ENCODE measurements around the gene PIGC.
A peak's percentile ranks its signal among the peaks of the same experiment; 100 is the strongest.

The PIGC gene

GRCh38 chr1:172477741-172478140 lies 33.9 kb upstream of the PIGC start:
- DNase-seq (ENCODE audit: low spot score), result no peak
- H3K27ac ChIP-seq, result no peak overlapping the region
- ChIA-PET CTCF (no interaction called here), POLR2A (ENCODE audit: low non-redundant PET) (no interaction called here)
- no peak for TF ChIP-seq CTCF (conservative IDR thresholded peaks at IDR 0.05; ENCODE audit: low read depth)

- no peak for DNase-seq (ENCODE audit: low spot score)
- CTCF ChIA-PET, result no interaction called here
- POLR2A ChIA-PET (ENCODE audit: low non-redundant PET), result no interaction called here
- no peak for TF ChIP-seq CTCF (conservative IDR thresholded peaks at IDR 0.05; ENCODE audit: low read depth)
- H3K27ac ChIP-seq, result no peak overlapping the region
These were observed 33.3 kb upstream of the PIGC start for GRCh38 chr1:172477216-172477615.

GRCh38 chr1:172476218-172476811 lies 32.4 kb upstream of the PIGC start:
- H3K27ac ChIP-seq, result no peak overlapping the region

GRCh38 chr1:172473842-172474241 lies 30.0 kb upstream of the PIGC start:
- TF ChIP-seq CTCF (conservative IDR thresholded peaks at IDR 0.05; ENCODE audit: low read depth), result no peak
- POLR2A ChIA-PET (ENCODE audit: low non-redundant PET), result no interaction called here

More at GRCh38 chr1:172476218-172476811, 32.4 kb upstream of the PIGC start:
- CTCF ChIA-PET, result no interaction called here
- DNase-seq (ENCODE audit: low spot score), result peak; percentile 78
- POLR2A ChIA-PET (ENCODE audit: low non-redundant PET), result no interaction called here
- no peak for TF ChIP-seq CTCF (conservative IDR thresholded peaks at IDR 0.05; ENCODE audit: low read depth)

DNA sequence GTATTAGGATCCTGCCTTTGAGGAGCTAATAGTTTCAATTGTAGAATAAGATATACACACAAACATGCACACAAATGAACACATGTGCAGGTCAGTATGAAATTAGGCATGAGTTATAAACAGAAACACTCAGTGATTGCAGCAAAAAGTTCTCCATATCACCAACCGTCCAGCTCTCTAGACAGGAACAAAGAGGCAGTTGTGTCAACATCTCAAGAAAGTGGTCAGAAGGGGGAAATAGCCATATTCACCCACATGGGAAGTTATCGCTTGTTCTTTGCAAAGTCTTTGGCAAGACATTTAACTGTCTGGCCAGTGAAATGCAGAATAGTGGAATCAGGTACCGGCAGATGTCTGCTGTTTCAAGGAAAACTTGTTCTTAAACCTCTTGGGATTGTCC lies 29.4 kb upstream of the PIGC start:
- CTCF ChIA-PET, result interaction anchor here (0.7 kb wide), 3 partner anchors 8 to 1069 kb away, joined by 3 to 5 read pairs (median 3); no protein-coding TSS in a partner anchor
- no peak for TF ChIP-seq CTCF (conservative IDR thresholded peaks at IDR 0.05; ENCODE audit: low read depth)
- no peak overlapping the region for H3K27ac ChIP-seq
- no peak for DNase-seq (ENCODE audit: low spot score)
- POLR2A ChIA-PET (ENCODE audit: low non-redundant PET), result no interaction called here

More at GRCh38 chr1:172473842-172474241, 30.0 kb upstream of the PIGC start:
- CTCF ChIA-PET, result interaction anchor here (0.7 kb wide), 1 partner anchor 1069 kb away, joined by 5 read pairs; no protein-coding TSS in a partner anchor
- H3K27ac ChIP-seq, result no peak overlapping the region
- DNase-seq (ENCODE audit: low spot score), result no peak

DNA sequence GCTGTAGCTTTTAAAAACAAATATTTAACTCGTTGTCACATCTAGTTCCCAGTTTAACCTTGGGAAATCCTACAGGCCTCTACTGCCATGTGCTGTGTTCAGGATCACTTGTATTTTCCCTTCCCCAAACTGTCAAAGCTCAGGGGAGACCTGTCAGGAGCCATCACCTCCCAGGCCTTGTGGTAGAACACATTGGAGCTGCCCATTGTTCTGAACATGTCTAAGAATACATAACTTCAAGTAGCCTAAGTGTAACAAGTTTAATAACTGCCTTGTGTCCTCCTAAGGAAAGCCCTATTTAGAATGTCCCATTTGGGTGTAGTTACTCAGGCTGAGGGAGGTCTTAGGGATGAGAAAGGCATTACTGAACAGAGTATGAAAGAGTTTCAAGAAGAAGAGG lies 28.6 kb upstream of the PIGC start:
- ChIA-PET POLR2A (ENCODE audit: low non-redundant PET) (no interaction called here), CTCF (no interaction called here)
- H3K27ac ChIP-seq, result no peak overlapping the region
- no peak for TF ChIP-seq CTCF (conservative IDR thresholded peaks at IDR 0.05; ENCODE audit: low read depth)
- DNase-seq (ENCODE audit: low spot score), result no peak
